OCI-LY1 (cell line): ENCODE data around the gene GAB4.

ENCODE experiments used
- H2AFZ ChIP-seq: fragments of 200-600 bp; sonication (generic), shearing (Covaris generic); 2 replicates; pipeline ENCODE4 v1.6.0; 2014; ENCODE audit warnings: antibody characterized with exemption, mild to moderate bottlenecking, low read length
- H3F3A ChIP-seq: fragments of 200-600 bp; sonication (generic), shearing (Covaris generic); 2 replicates; pipeline ENCODE4 v1.6.0; 2014; ENCODE audit warnings: mild to moderate bottlenecking, antibody characterized with exemption, low read length, moderate library complexity; ENCODE audit not compliant: insufficient read depth
- H3K27ac ChIP-seq: fragments of 200-600 bp; sonication (generic); 2 replicates; pipeline ENCODE4 v1.5.1; 2014; ENCODE audit warnings: low read length, mixed run types, mild to moderate bottlenecking, low read depth; ENCODE audit not compliant: poor library complexity, severe bottlenecking
- H3K27me3 ChIP-seq: fragments of 200-600 bp; sonication (generic); 2 replicates; pipeline ENCODE4 v1.6.0; 2014; ENCODE audit warnings: antibody characterized with exemption, mild to moderate bottlenecking, low read length, moderate library complexity; ENCODE audit not compliant: insufficient read depth
- H3K36me3 ChIP-seq: fragments of 200-600 bp; sonication (generic); 2 replicates; pipeline ENCODE4 v1.6.1; 2014; ENCODE audit warnings: mild to moderate bottlenecking, antibody characterized with exemption, low read length, moderate library complexity, mixed read lengths; ENCODE audit not compliant: insufficient read depth
- H3K4me1 ChIP-seq: fragments of 200-600 bp; sonication (generic); 2 replicates; pipeline ENCODE4 v1.5.1; 2014; ENCODE audit warnings: mild to moderate bottlenecking, low read length, moderate library complexity; ENCODE audit not compliant: insufficient read depth, severe bottlenecking
- H3K4me2 ChIP-seq: fragments of 200-600 bp; sonication (generic), shearing (Covaris generic); 2 replicates; pipeline ENCODE4 v1.6.1; 2014; ENCODE audit warnings: low read length
- H3K4me3 ChIP-seq: fragments of 200-600 bp; sonication (generic); 2 replicates; pipeline ENCODE4 v1.5.1; 2014; ENCODE audit warnings: low read length, low read depth, mild to moderate bottlenecking, mixed read lengths; ENCODE audit not compliant: poor library complexity, severe bottlenecking
- H3K79me2 ChIP-seq: fragments of 200-600 bp; shearing (Covaris generic); 2 replicates; pipeline ENCODE4 v1.6.1; 2016; ENCODE audit warnings: mixed run types, low read length, mixed read lengths; ENCODE audit not compliant: insufficient read depth
- H3K9ac ChIP-seq: fragments of 200-600 bp; sonication (generic), shearing (Covaris generic); 2 replicates; pipeline ENCODE4 v1.6.1; 2014; ENCODE audit warnings: mild to moderate bottlenecking, low read length, mixed read lengths
- H3K9me2 ChIP-seq: fragments of 200-600 bp; sonication (generic), shearing (Covaris generic); 2 replicates; pipeline ENCODE4 v1.6.1; 2014; ENCODE audit warnings: low read depth, mild to moderate bottlenecking, low read length, mixed read lengths
- H3K9me3 ChIP-seq: fragments of 200-600 bp; shearing (Covaris generic); 2 replicates; pipeline ENCODE4 v1.6.1; 2014; ENCODE audit warnings: low read length, mixed read lengths
- H4K20me1 ChIP-seq: fragments of 200-600 bp; sonication (generic), shearing (Covaris generic); 2 replicates; pipeline ENCODE4 v1.6.0; 2016; ENCODE audit warnings: mild to moderate bottlenecking, low read length; ENCODE audit not compliant: insufficient read depth
- CTCF ChIP-seq: fragments of 200-600 bp; sonication (generic), shearing (Covaris generic); IDR thresholded peaks from 2 replicates; pipeline ENCODE4 v1.5.1; 2017; ENCODE audit warnings: mild to moderate bottlenecking, antibody characterized with exemption, low read length, moderate library complexity, mixed read lengths
- EZH2 ChIP-seq: fragments of 200-600 bp; sonication (generic), shearing (Covaris generic); IDR thresholded peaks from 2 replicates; pipeline ENCODE4 v1.8.0; 2017; ENCODE audit warnings: borderline replicate concordance, mixed run types, mild to moderate bottlenecking, antibody characterized with exemption, low read length, moderate library complexity, mixed read lengths

The GAB4 gene

GRCh38 chr22:16973591-16974297, 34.3 kb downstream of the GAB4 start:
- Histone ChIP-seq H3K9ac (no peak overlapping the region), H3K79me2 (no peaks in the 10 kb centered on the region), H3K4me1 (peaks cover 9% of the 10 kb centered on the region), H3K9me2 (no peaks in the 10 kb centered on the region), H3K9me3 (no peaks in the 10 kb centered on the region), H3K27me3 (no peaks in the 10 kb centered on the region), H3K4me3 (no peak overlapping the region), H3F3A (no peaks in the 10 kb centered on the region), H3K27ac (no peak overlapping the region), H3K4me2 (no peak overlapping the region), H3K36me3 (no peaks in the 10 kb centered on the region), H2AFZ (no peak overlapping the region), H4K20me1 (no peaks in the 10 kb centered on the region)
- no peak for TF ChIP-seq EZH2
- no peak for TF ChIP-seq CTCF

- no peaks in the 10 kb centered on the region for H3K9me2 ChIP-seq
- no peak overlapping the region for H3K9ac ChIP-seq
- H3K4me3 ChIP-seq, result no peak overlapping the region
- H3K4me2 ChIP-seq, result no peak overlapping the region
- no peaks in the 10 kb centered on the region for H3K27me3 ChIP-seq
- H3K27ac ChIP-seq, result no peak overlapping the region
- no peaks in the 10 kb centered on the region for H3K9me3 ChIP-seq
- H3F3A ChIP-seq, result no peaks in the 10 kb centered on the region
- H3K4me1 ChIP-seq, result peaks cover 9% of the 10 kb centered on the region
- no peaks in the 10 kb centered on the region for H3K79me2 ChIP-seq
- H2AFZ ChIP-seq, result no peak overlapping the region
- no peaks in the 10 kb centered on the region for H4K20me1 ChIP-seq
- TF ChIP-seq EZH2 (no peak), CTCF (no peak)
- H3K36me3 ChIP-seq, result no peaks in the 10 kb centered on the region
Measured at GRCh38 chr22:16972311-16972710, 35.7 kb downstream of the GAB4 start.

GRCh38 chr22:16970446-16970845, 37.6 kb downstream of the GAB4 start:
- H3K9me2 ChIP-seq, result no peaks in the 10 kb centered on the region
- H3K36me3 ChIP-seq, result no peaks in the 10 kb centered on the region
- H2AFZ ChIP-seq, result no peak overlapping the region
- H3K27me3 ChIP-seq, result 0 out of 2 replicates have a peak, but pooled peaks cover 5% of the 10 kb centered on the region
- no peak overlapping the region for H3K27ac ChIP-seq
- H3K4me2 ChIP-seq, result no peak overlapping the region
- H4K20me1 ChIP-seq, result no peaks in the 10 kb centered on the region
- no peak overlapping the region for H3K9ac ChIP-seq
- H3K4me1 ChIP-seq, result peaks cover 8% of the 10 kb centered on the region
- no peaks in the 10 kb centered on the region for H3F3A ChIP-seq
- H3K79me2 ChIP-seq, result no peaks in the 10 kb centered on the region
- no peak overlapping the region for H3K4me3 ChIP-seq
- H3K9me3 ChIP-seq, result no peaks in the 10 kb centered on the region
- TF ChIP-seq CTCF (no peak), EZH2 (no peak)
